ENCODE results near the gene POLR2C. TPM values are rescaled to one million over a fixed set of nuclear protein-coding genes. Genes with fewer than 3 reads are reported as not detected.

Gene POLR2C
- total and polyA plus RNA-seq, 2 of the 13 experiments (the other 11 are each of a cell fraction or from before 2014, with no cell fraction given), result 104 to 216 TPM

GRCh38 chr16:57479976-57480753, 17.7 kb downstream of the POLR2C start (continued):
- TF ChIP-seq, protein P1, sequence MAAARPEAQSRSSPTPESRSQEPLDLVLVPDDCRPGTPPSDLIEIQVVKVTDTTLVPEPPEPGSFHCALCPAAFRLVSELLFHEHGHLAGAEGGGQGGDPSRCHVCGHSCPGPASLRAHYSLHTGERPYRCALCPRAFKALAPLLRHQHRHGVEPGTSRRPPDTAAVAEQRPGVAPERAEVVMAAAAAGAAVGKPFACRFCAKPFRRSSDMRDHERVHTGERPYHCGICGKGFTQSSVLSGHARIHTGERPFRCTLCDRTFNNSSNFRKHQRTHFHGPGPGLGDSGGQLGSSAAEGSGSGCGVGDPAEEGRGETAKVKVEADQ (CRISPR knock-in tag; IDR thresholded peaks at IDR 0.05; ENCODE audit: borderline replicate concordance), result peak; percentile 59
- TF ChIP-seq NR2F6 (IDR thresholded peaks at IDR 0.05), result peak; percentile 65
- TF ChIP-seq NR2F6 (CRISPR knock-in tag; IDR thresholded peaks at IDR 0.05), result peak; percentile 73
- TF ChIP-seq ZBTB42 (CRISPR knock-in tag; IDR thresholded peaks at IDR 0.05), result peak; percentile 73; the same call in 1 of the 2 replicates
- TF ChIP-seq, protein P2, sequence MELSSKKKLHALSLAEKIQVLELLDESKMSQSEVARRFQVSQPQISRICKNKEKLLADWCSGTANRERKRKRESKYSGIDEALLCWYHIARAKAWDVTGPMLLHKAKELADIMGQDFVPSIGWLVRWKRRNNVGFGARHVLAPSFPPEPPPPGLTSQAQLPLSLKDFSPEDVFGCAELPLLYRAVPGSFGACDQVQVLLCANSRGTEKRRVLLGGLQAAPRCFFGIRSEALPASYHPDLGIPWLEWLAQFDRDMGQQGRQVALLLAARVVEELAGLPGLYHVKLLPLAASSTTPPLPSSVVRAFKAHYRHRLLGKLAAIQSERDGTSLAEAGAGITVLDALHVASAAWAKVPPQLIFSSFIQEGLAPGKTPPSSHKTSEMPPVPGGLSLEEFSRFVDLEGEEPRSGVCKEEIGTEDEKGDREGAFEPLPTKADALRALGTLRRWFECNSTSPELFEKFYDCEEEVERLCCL (CRISPR knock-in tag; IDR thresholded peaks at IDR 0.05; ENCODE audit: borderline replicate concordance), result no peak; the same call in 1 of the 2 replicates
- 0 out of 2 replicates have a peak, but pooled peaks have one; percentile 43 for TF ChIP-seq NR0B2 (CRISPR knock-in tag; IDR thresholded peaks at IDR 0.05)
- TF ChIP-seq, protein P3, sequence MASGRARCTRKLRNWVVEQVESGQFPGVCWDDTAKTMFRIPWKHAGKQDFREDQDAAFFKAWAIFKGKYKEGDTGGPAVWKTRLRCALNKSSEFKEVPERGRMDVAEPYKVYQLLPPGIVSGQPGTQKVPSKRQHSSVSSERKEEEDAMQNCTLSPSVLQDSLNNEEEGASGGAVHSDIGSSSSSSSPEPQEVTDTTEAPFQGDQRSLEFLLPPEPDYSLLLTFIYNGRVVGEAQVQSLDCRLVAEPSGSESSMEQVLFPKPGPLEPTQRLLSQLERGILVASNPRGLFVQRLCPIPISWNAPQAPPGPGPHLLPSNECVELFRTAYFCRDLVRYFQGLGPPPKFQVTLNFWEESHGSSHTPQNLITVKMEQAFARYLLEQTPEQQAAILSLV (CRISPR knock-in tag; IDR thresholded peaks at IDR 0.05; ENCODE audit: borderline replicate concordance), result peak; percentile 82; the same call in 1 of the 2 replicates
- TF ChIP-seq, protein P4, sequence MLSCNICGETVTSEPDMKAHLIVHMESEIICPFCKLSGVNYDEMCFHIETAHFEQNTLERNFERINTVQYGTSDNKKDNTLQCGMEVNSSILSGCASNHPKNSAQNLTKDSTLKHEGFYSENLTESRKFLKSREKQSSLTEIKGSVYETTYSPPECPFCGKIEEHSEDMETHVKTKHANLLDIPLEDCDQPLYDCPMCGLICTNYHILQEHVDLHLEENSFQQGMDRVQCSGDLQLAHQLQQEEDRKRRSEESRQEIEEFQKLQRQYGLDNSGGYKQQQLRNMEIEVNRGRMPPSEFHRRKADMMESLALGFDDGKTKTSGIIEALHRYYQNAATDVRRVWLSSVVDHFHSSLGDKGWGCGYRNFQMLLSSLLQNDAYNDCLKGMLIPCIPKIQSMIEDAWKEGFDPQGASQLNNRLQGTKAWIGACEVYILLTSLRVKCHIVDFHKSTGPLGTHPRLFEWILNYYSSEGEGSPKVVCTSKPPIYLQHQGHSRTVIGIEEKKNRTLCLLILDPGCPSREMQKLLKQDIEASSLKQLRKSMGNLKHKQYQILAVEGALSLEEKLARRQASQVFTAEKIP (CRISPR knock-in tag; IDR thresholded peaks at IDR 0.05; ENCODE audit: borderline replicate concordance), result no peak
- TF ChIP-seq NFATC3 (CRISPR knock-in tag; IDR thresholded peaks at IDR 0.05), result no peak
- no peak for TF ChIP-seq TEAD2 (CRISPR knock-in tag; IDR thresholded peaks at IDR 0.05)
- no peak for TF ChIP-seq SRF (IDR thresholded peaks at IDR 0.05; ENCODE audit: low read depth, low read length)
- TF ChIP-seq KDM2A (CRISPR knock-in tag; IDR thresholded peaks at IDR 0.05; ENCODE audit: borderline replicate concordance, low read depth), result peak; percentile 62; the same call in 1 of the 2 replicates
- peak; percentile 76 for TF ChIP-seq KDM6A (CRISPR knock-in tag; IDR thresholded peaks at IDR 0.05; ENCODE audit: low read depth)
- 0 out of 2 replicates have a peak, but pooled peaks have one; percentile 22 for TF ChIP-seq RELA (CRISPR knock-in tag; IDR thresholded peaks at IDR 0.05)
- peak; percentile 50; the same call in 1 of the 2 replicates for TF ChIP-seq ZKSCAN1 (IDR thresholded peaks at IDR 0.05; ENCODE audit: low read length)
- TF ChIP-seq POLR2A (IDR thresholded peaks at IDR 0.05; ENCODE audit: insufficient read depth in 1 of 2, low read depth in 2 of 2, low read length in 2 of 2), result peak; percentile 44 to 65; a peak in 3 of 4 replicates
- peak; percentile 61 for TF ChIP-seq YY1 (IDR thresholded peaks at IDR 0.05; ENCODE audit: insufficient read depth, insufficient replicate concordance, low read depth, low read length)
- TF ChIP-seq ZNF121 (CRISPR knock-in tag; IDR thresholded peaks at IDR 0.05), result peak; percentile 91
- TF ChIP-seq RBM22 (optimal IDR thresholded peaks at IDR 0.05; ENCODE audit: low read length), result peak; percentile 3
- no peak for TF ChIP-seq ZFP36L2 (CRISPR knock-in tag; IDR thresholded peaks at IDR 0.05)
- TF ChIP-seq POLR2AphosphoS5 (IDR thresholded peaks at IDR 0.05; ENCODE audit: low read depth, low read length), result peak; percentile 74
- TF ChIP-seq KLF6 (CRISPR knock-in tag; IDR thresholded peaks at IDR 0.05), result peak; percentile 70; the same call in 1 of the 2 replicates
- no peak for TF ChIP-seq ZNF230 (CRISPR knock-in tag; IDR thresholded peaks at IDR 0.05)
- TF ChIP-seq ZNF713 (CRISPR knock-in tag; IDR thresholded peaks at IDR 0.05), result peak; percentile 89; the same call in 1 of the 2 replicates
